ENCODE results near the gene SHROOM4. TPM values are rescaled to one million over a fixed set of nuclear protein-coding genes. Genes with fewer than 3 reads are reported as not detected.

The SHROOM4 gene
- total RNA-seq, 1 experiment from 2014 or later = 0.13 TPM

GRCh38 chrX:50712777-50713176 is 101.2 kb downstream of the SHROOM4 start:
- POLR2A ChIA-PET = no interaction called here
- H3K4me1 ChIP-seq (ENCODE audit: control insufficient read depth, insufficient read depth, low read length) = no peaks in the 10 kb centered on the region
- BruUV-seq (replicated peaks) = no TSS peak

GRCh38 chrX:50711907-50712306 is 102.1 kb downstream of the SHROOM4 start:
- intact Hi-C loops (cut with micrococcal nuclease; ENCODE audit: unreplicated experiment) = no loop called here
- Histone ChIP-seq H3K27ac (ENCODE audit: low read length) (no peak overlapping the region), H3K4me3 (ENCODE audit: low read depth in 2 of 2, low read length in 2 of 2) (no peak overlapping the region), H3K36me3 (ENCODE audit: control insufficient read depth, insufficient read depth, low read length) (no peaks in the 10 kb centered on the region), H3K9me3 (ENCODE audit: control insufficient read depth, insufficient read depth, low read depth, low read length) (no peaks in the 10 kb centered on the region), H3K4me1 (ENCODE audit: control insufficient read depth, insufficient read depth, low read length) (no peaks in the 10 kb centered on the region), H3K27me3 (ENCODE audit: control insufficient read depth, insufficient read depth, low read length) (no peaks in the 10 kb centered on the region)
- POLR2A ChIA-PET = no interaction called here
- DNase-seq (ENCODE audit: low read depth, low spot score) = no peak
- no peak for ATAC-seq
- TF ChIP-seq CTCF (IDR thresholded peaks at IDR 0.05) (no peak), TCF7L2 (IDR thresholded peaks at IDR 0.05; ENCODE audit: low read depth, low read length) (no peak), SIN3A (IDR thresholded peaks at IDR 0.05; ENCODE audit: borderline replicate concordance, insufficient read depth, low read depth, low read length) (no peak), POLR2AphosphoS5 (IDR thresholded peaks at IDR 0.05; ENCODE audit: low read depth, low read length) (no peak), REST (IDR thresholded peaks at IDR 0.05; ENCODE audit: insufficient read depth in 1 of 2, low read depth in 2 of 2, low read length in 1 of 2) (no peak)
- no TSS peak for BruUV-seq (replicated peaks)
- in situ Hi-C loops (cut with HindIII; ENCODE audit: low pct_unique_long_range_greater_than_20kb, low sequenced_read_pairs) = no loop called here
- CTCF ChIA-PET = interaction anchor here (0.5 kb wide), 1 partner anchor 91 kb away, joined by 3 read pairs; no protein-coding TSS in a partner anchor

More at GRCh38 chrX:50712777-50713176, 101.2 kb downstream of the SHROOM4 start:
- Histone ChIP-seq H3K4me3 (ENCODE audit: low read depth in 2 of 2, low read length in 2 of 2) (no peak overlapping the region), H3K27ac (ENCODE audit: low read length) (no peak overlapping the region), H3K27me3 (ENCODE audit: control insufficient read depth, insufficient read depth, low read length) (no peaks in the 10 kb centered on the region), H3K9me3 (ENCODE audit: control insufficient read depth, insufficient read depth, low read depth, low read length) (no peaks in the 10 kb centered on the region), H3K36me3 (ENCODE audit: control insufficient read depth, insufficient read depth, low read length) (no peaks in the 10 kb centered on the region)
- no peak for DNase-seq (ENCODE audit: low read depth, low spot score)
- CTCF ChIA-PET = no interaction called here
- TF ChIP-seq REST (IDR thresholded peaks at IDR 0.05; ENCODE audit: insufficient read depth in 1 of 2, low read depth in 2 of 2, low read length in 1 of 2) (no peak), TCF7L2 (IDR thresholded peaks at IDR 0.05; ENCODE audit: low read depth, low read length) (no peak), POLR2AphosphoS5 (IDR thresholded peaks at IDR 0.05; ENCODE audit: low read depth, low read length) (no peak), CTCF (IDR thresholded peaks at IDR 0.05) (no peak), SIN3A (IDR thresholded peaks at IDR 0.05; ENCODE audit: borderline replicate concordance, insufficient read depth, low read depth, low read length) (no peak)
- in situ Hi-C loops (cut with HindIII; ENCODE audit: low pct_unique_long_range_greater_than_20kb, low sequenced_read_pairs) = no loop called here
- intact Hi-C loops (cut with micrococcal nuclease; ENCODE audit: unreplicated experiment) = no loop called here
- no peak for ATAC-seq

All from Panc1 (cell line).